Fibroblast of skin of left quadriceps (primary cell): Measurements from ENCODE around the gene FLG2.
A peak's percentile ranks its signal among the peaks of the same experiment; 100 is the strongest.

Source experiments
- DNase-seq, 2 experiments: peaks; one replicate each; pipeline ENCODE4 v3.0.0-alpha.2; 2013; ENCODE audit warnings: low read depth in 2 of 2

FLG2 gene

DNA sequence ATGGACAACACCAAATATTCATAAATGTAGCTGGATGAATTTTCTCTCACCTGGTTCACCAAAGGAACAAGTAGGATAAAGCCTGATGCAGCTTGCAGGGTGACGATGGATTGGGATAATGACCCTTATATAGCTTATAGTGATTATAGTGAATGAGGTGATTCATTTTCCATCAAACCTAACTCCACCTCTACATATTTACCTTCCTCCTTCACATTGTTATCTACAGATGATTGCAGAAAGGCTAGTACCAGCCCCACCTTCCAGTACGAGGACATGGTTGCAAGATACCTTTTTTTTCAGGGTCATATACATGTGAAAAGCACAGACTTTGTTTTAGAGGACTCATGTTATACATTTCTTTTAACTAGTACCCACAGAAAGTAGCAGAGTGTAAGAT is at the start of gene FLG2:
TSS of gene FLG2 (minus strand) at position 101 of the 400 bp plus-strand sequence. CDS start 1,122 bp downstream, outside the sequence.
- DNase-seq, result no peak

DNA sequence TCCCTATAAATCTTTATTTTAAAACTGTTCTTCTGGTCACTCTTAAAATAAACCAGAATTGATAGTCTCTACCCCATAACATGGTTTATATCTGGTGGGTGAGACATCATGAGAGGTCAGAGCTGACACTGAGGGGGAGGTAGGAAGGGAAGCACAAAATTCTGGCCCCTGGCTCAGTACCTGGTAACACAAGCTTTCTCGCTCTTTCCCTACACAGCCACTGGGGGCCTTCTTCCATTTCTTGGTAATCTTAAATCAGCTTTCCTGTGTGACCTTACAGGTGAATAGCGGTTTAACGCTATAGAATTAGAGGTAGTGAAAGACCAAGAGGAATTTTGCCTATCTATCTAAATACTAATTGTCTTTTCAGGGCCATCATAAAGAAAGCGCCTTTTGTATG is 48.9 kb upstream of the FLG2 start:
- no peak for DNase-seq

DNA sequence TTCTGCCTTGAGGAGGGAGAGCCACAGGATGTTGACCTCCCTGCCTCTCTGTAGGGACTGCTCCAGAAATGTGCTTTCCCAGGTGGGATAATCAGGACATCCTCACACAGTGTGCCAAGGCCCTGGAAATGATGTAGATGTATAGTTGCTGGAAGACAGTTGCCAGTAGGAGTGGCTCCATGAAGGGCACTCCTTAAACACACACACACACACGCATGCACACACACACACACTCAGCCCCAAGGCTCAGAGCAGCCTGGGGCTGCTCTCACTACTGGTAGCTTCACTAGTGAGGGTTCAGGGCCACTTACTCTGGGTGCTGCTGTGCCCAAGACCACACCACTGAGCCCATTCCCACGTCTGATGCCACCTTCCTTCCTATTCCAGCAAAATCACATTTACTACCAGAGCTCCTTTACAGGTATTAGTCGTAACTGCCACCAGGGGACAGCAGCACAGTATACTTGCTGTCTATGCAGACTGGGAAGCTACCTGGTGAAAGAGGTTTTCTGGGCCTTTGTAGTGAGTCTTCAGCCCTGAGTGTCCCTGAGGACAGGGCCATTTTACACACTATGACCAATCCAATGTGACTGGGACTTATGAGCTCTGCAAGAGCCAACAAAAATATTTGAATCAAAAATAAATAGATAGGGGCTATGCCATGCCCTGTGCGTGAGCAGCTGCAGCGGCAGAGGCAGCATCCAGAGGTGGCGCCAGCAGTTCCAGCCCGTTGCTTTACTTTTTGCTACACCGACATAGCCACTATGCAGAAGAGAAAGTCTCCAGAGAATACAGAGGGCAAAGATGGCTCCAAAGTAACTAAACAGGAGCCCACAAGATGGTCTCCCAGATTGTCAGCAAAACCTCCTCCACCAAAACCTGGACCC is 39.2 kb upstream of the FLG2 start:
- no peak for DNase-seq

DNA sequence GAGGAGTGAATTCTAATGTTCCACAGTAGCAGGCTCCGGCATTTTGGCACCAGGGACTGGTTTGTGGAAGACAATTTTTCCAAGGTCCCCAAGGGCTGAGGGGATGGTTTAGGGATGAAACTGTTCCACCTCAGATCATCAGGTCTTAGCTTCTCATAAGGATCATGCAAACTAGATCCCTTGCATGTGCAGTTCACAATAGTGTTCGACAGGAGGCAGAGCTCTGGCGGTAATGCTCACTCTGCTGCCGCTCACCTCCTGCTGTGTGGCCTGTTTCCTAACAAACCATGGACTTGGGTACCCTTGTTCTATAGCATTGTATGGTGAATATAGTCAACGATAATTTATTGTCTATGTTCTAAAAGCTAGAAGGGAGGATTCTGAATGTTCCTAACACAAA is 37.7 kb upstream of the FLG2 start:
- no peak for DNase-seq

DNA sequence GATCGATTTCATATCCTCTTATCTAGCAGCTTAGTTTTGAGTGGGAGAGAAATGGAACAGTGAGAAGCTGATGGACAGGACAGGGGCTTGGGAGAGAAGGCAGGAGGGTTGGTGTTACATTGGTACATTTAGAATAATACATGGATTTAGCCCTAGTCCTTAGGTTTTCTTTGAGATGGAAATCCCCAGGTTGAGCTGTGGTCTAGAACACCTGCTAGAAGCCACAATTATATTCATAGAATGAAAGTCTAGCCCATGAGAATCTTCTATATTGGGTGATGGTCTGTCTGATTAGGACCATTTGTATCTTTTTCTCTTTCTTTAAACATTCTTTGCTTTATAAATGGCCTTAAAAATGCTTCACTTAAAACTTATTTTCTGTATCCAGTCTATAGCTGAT is 34.3 kb upstream of the FLG2 start:
- no peak for DNase-seq

DNA sequence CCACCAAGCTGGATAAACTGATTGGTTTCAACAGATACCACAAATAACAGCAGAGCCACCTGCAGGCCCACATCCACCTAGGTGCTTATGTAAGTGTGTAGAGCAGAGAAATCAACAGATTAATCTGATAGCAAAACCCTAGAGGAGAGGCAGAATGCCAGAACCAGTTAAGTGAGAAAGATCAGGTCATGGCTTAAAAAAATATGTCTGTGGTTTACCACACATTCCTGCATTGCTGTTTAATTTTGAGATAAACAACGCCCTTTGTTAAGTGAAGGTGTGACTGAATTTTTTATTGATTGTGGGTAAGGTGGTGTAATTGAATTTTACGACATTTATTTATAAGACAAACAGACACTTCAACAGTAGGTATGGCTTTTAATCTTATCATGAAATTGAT is 33.1 kb upstream of the FLG2 start:
- no peak for DNase-seq

DNA sequence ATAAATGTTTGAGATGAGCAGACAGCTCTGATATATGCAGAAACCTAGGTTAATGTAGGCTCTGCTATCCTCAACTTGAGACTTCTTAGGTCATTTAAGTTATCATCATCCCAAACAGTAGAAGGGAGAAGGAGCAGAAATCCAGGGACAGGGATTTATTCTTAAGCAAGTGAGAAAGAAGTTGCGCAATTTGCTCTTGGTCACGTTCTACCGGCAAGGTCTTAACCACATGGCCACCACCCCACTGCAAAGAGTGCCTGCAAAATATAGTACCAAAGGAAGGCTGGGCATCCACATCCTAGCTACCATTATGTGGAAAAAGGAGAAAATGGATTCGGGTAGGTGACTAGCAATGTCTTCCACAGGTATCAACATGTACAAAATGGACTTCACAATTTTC is 29.1 kb upstream of the FLG2 start:
- no peak for DNase-seq

DNA sequence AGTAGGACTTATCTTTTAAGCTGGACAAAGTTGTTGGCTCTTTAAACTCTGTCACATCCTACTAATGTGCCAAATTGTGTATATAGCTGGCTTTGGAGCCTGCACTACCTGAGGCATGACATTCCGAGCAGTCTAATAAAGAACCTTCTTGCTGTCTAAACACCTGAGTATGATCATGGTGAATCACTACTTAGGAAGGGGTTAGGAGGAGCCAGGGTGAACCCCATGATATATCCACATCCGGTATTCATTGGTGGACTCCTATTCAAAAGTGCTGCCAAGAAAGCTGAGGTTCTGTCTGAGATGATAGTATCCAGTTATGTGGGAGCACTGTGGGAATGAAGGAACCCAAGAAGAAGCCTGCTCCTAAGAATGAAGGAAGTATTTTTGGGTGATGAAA is 27.1 kb upstream of the FLG2 start:
- no peak for DNase-seq

DNA sequence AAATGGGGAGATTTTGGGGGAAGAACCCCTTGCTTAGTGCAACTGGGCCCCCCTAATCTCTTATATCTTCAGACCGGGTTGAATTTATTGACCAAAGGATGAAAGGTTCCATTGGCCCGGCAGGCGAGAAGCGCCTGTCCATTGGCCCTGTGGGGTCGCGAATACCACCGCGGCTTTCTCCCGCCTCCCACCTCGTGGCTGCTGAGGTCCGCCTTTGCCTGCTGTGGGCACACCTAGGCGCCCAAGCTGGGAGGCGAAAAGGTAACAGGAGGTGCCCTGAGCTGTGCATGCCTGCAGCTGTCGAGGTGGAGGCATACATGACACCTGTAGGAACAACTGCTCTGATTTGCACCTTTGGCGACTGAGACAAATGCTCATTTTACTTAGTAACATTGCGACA is 21.1 kb upstream of the FLG2 start:
- DNase-seq, result no peak

DNA sequence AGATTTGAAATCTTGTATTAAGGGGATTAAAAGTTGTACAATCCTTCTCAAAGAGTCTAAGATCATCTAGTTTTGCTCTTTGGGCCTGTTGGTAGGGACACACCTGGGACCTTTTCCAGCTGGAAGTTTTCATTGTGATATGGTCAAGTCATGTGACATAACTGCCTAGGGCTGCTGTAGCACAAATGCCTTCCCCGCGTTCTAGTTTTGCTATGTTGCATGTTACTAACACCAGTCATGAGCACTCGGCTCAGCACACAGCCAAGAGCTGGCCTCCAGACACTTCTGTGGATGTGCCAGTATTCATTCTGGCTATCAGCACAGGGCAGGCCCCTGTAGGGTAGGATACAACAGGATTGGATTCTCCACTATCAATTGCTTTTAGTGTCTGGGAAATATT is 14.6 kb upstream of the FLG2 start:
- no peak for DNase-seq

DNA sequence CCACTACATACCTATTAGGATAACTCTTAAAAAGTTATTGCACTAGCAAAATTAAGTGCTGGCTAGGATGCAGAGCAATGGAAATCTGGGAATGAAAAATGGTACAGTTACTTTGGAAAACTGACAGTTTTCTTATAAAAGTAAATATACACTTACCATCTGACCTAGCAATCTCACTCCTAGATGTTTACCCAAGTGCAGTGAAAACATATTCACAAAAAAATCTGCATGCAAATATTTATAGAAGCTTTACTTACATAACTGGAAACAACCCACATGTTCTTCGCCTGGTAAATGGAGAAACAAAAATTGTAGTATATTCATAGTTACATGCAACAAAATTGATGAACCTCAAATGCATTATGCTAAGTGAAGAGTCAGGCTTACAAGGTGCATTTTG is 12.9 kb upstream of the FLG2 start:
- no peak for DNase-seq

DNA sequence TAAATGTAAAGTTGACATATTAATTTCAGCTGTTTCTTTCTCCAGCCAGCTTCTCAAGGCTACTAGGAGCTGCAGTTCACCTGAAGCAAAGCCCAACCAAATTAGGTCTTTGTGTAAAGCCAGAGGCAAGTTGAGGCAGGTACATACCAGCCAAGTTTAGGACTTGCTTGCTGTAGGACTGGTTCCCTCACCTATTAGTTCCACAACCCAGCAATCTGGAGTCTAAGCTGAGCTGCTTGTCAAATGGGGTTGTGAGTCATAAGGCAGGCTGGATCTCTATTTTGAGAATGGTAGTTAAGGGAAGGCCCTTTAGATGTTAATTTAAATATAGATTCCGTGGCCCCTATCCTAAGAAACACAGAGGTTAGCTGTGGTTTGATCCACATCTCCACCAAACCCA is 7.6 kb upstream of the FLG2 start:
- no peak for DNase-seq

DNA sequence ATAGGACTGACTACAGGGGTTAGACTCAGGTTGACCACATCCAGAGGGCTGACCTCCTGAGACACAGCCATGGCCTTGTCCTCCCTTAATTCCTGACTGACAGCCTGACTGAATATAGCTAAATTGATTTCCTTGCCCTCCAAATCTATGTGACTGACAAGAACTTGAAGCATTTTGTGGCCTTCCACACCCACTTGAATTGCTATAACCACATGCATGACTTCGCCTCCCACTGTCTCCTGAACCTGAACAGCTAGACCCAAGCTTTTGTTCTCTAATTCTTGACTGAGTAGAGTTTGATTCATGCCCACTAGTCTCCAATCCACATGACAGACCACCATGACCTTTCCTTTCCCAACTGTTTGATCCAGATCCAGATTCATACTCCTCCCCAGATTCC is 3.1 kb downstream of the FLG2 start:
- DNase-seq, result no peak

DNA sequence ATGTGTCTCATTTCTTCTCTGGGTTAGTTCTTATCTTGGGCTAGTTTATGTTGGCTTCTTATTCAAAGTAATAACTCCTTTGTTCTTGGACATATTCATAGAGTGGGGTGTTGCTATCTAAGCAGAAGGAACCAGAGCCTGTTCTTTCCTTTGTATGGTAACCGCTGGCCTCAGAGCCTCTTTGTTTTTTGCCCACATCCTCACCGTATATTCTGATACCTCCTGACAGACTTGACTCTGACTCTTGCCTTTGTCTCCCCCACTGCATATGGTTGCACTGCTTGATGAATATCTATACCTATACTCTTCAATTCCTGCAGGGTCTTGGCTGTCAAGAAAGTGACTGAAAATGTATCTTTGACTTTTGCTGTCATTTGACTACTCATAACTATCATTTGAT is 10.2 kb downstream of the FLG2 start:
- DNase-seq, result no peak

DNA sequence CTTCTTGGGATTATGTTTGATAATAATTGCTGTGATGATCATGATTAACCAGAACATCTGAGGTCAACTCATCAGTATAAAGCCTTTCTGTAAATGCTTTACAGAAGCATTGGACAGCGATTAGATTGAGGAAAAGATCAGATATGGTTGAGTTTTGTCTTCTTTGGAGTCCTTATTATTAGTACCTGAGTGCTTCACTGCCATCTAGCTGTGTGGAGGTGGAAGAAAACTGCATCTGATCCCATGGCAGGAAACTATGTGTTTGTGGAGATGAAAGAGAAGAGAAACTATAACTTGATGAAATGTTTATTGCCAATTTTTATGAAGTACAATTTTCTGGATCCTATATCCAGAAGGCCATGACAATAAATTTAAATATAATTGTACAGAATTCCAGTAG is 11.4 kb downstream of the FLG2 start:
- DNase-seq, result no peak

DNA sequence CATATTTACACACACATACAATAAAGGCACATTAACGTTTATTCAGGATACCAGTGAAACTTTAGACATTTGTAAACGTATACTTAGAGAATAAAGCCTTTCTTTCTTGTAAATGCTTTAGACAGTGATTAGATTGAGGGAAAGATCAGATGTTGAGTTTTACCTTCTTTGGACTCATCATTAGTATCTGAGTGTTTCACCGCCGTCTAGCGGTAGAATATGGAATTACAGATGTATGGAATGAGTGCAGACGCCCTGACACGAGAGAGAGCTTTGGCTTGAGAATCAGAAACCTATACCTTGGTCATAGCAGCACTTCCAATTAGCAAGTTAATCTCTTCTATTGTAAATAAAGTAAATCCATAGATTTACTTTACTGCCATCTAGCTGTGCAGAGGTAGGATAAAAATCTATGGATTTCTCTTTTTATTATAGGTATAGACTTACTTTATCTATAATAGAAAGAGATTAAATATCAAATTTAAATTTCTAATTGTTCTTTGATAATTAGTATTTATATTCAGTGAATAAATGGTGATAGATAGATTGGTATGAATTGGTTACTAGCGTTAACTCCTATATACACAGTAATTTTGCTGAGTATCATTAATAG is 12.6 kb downstream of the FLG2 start:
- peak; percentile 17 to 21 for DNase-seq

DNA sequence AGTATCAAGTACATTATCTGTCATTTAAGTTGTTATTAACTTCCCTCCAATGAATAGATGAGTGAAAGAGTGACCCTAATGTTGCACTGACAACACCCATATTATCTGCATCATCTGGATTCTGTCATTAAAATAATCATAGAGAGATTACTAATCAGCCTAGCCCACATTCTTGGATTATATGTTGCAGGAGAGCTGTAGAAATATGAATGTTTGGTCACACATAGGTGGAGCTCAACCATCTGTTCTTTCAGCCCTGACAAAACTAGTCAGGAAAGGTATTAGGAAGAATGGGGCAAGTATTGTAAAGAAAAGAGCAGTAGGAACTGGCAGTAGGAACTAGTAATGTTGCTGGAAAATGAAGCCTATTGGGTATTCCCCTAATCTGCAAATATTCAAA is 15.4 kb downstream of the FLG2 start:
- no peak for DNase-seq

DNA sequence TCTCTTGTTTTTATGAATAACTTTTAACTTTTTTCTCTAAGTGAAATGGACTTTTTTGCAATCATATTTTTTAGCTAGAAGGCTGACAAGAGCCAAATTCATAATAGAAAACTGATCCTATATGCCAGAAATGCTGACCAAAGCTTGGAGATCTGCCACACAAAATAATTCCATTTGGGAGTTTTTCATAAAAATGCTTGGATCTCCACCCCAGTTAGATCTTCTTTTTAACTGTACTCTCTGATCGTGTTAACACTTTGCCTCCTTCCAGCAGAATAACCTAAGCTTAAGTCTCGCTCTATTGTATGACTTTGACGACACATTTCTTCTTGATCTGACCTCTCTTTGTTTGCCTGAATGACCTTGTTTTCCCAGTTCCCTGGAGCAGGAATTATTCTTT is 16.8 kb downstream of the FLG2 start:
- DNase-seq, result no peak

DNA sequence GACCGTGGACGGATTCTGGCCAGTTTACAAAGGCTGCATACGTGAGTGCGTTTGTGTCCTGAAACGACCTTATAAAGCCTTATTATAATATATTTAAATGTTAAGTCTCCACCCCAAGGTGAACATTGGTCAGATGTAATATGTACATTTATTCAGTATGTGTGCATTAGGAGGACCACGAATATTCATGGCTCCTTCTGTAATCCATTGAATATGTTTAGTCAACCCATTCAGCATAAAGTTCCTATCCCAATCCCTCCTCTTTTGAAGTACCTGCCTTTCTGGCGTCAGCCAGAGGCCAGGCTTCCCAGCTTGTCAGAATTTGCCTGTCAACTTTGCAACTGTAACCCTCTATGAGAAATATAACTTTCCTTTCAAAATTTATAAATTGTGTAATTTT is 24.4 kb downstream of the FLG2 start:
- DNase-seq, result no peak

DNA sequence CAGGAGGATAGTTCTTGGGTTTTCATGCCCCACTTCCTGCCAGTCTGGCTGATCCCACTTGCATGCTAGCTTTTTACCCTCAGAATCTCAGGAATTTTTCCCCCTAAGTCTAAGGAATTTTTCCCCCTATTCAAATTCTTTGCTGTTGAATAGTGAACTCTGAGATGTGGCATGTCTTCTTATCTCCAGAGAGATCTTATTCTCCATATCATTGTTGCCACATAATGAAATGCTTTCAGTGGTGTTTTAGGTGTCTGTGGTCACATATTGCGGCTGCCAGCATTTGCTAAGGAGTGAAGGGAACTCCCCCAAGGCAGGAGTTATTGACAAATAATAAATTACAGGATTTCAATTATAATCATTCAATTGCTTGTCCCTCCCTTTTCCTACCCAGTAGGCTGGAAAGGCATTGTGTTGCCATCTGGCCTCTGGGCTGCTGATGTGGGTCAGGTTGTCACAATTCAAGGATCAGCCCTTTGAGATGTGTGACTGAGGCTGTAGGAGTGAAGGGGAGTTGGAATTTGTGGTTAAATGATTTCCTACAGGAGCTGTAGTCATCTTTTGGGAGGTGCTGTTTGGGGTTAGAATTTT is 30.9 kb downstream of the FLG2 start:
- DNase-seq, result peak; percentile 25 to 31

DNA sequence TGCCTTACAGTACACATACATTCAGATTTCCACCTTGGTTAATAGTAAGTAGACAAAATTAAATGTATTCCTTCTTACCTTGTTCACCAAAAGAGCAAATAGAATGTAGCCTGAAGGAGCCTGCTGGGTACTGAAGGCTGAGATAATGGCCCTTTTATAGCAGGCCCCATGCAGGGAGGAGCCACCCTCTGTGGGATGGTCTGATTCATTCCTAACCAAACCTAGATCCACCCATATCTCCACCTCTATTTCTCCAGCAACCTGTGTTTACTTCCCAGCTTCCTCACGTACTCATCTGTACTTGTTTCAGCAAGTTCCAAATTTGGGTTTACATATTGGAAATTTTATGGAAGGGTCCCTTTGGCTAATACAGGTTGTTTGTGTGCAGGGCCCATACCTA is 34.7 kb downstream of the FLG2 start, which contains the start of gene FLG:
TSS of gene FLG (minus strand) at position 129 of the 400 bp plus-strand sequence. CDS start 9,783 bp downstream, outside the sequence.
- DNase-seq, result no peak

DNA sequence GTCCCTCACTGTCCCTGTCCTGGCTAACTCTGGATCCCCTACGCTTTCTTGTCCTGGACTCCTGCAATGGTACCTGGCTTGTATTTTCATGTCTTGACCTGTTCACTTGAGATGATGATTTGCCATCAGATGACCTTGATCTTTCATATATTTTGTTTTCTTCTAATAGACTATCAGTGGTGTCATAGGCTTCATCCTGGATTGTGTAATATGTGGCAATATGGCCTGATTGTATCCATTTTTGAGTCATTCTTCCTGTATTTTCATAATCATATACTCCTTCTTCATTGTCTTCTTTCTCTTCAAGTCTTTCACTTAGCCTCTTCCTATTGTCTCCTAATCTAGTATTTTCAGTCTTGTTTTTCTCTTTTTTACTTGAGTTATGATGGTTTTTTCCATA is 45.8 kb downstream of the FLG2 start:
- DNase-seq, result no peak

DNA sequence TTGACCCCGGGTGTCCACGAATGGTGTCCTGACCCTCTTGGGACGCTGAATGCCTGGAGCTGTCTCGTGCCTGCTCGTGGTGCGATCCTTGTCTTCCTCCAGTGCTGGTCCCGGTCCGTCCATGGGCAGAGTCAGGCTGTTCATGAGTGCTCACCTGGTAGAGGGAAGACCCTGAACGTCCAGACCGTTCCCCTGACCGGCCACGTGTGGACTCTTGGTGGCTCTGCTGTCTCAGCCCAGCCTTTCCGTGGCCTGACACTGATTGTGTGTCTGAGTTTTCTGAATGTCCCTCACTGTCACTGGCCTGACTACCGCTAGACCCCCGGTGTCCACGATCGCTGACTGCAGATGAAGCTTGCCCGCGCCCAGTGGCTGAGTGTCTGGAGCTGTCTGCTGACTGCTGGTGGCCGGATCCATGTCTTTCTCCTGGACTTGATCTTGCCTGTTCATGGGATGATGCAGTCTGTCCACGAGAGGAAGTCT is 46.4 kb downstream of the FLG2 start:
- DNase-seq, result no peak
